Duodenal mucosa (tissue), 2 donors: Measurements from ENCODE around the gene KIF1B.

Experiments
- H3K27ac ChIP-seq: one replicate; pipeline ENCODE4 v1.7.0; 2013; ENCODE audit warnings: low read depth, low read length
- H3K27me3 ChIP-seq, 2 donors: one replicate each; pipeline ENCODE4 v1.7.0; 2013; ENCODE audit warnings: low read length in 2 of 2, control low read depth in 1 of 2; ENCODE audit not compliant: insufficient read depth in 2 of 2, control insufficient read depth in 1 of 2
- H3K36me3 ChIP-seq, 2 donors: one replicate each; pipeline ENCODE4 v1.7.0; 2013; ENCODE audit warnings: low read length in 2 of 2, control low read depth in 1 of 2; ENCODE audit not compliant: insufficient read depth in 2 of 2, control insufficient read depth in 1 of 2
- H3K4me1 ChIP-seq, 2 donors: one replicate each; pipeline ENCODE4 v1.7.0; 2013; ENCODE audit warnings: low read length in 2 of 2, control low read depth in 1 of 2; ENCODE audit not compliant: insufficient read depth in 2 of 2, control insufficient read depth in 1 of 2
- H3K4me3 ChIP-seq, 2 donors: one replicate each; pipeline ENCODE4 v1.7.0; 2013; ENCODE audit warnings: low read length in 2 of 2, low read depth in 1 of 2
- H3K9ac ChIP-seq, 2 donors: one replicate each; pipeline ENCODE4 v1.7.0; 2013; ENCODE audit warnings: low read length in 2 of 2, low read depth in 1 of 2
- H3K9me3 ChIP-seq, 2 donors: one replicate each; pipeline ENCODE4 v1.7.0; 2013; ENCODE audit warnings: low read length in 2 of 2, control low read depth in 1 of 2; ENCODE audit not compliant: control insufficient read depth in 1 of 2

KIF1B gene

GRCh38 chr1:10378081-10378841, 167.9 kb downstream of the KIF1B start:
- H3K27ac ChIP-seq = peak overlapping the region; percentile 33
- H3K4me3 ChIP-seq = no peak overlapping the region
- H3K27me3 ChIP-seq = no peaks in the 10 kb centered on the region
- no peaks in the 10 kb centered on the region for H3K9me3 ChIP-seq
- H3K9ac ChIP-seq = no peak overlapping the region
- H3K36me3 ChIP-seq = peaks cover 29 to 54% of the 10 kb centered on the region in 2 donors
- peaks cover 5 to 11% of the 10 kb centered on the region in 2 donors for H3K4me1 ChIP-seq

GRCh38 chr1:10379101-10379620, 168.8 kb downstream of the KIF1B start:
- H3K36me3 ChIP-seq = peaks cover 29 to 46% of the 10 kb centered on the region in 2 donors
- H3K4me3 ChIP-seq = no peak overlapping the region
- no peak overlapping the region for H3K9ac ChIP-seq
- peaks cover 5 to 11% of the 10 kb centered on the region in 2 donors for H3K4me1 ChIP-seq
- H3K9me3 ChIP-seq = no peaks in the 10 kb centered on the region
- no peaks in the 10 kb centered on the region for H3K27me3 ChIP-seq
- H3K27ac ChIP-seq = no peak overlapping the region

GRCh38 chr1:10379676-10380075, 169.3 kb downstream of the KIF1B start:
- Histone ChIP-seq H3K4me3 (no peak overlapping the region), H3K4me1 (peaks cover 5 to 11% of the 10 kb centered on the region in 2 donors), H3K27ac (no peak overlapping the region), H3K27me3 (no peaks in the 10 kb centered on the region), H3K36me3 (peaks cover 25 to 40% of the 10 kb centered on the region in 2 donors), H3K9ac (no peak overlapping the region), H3K9me3 (no peaks in the 10 kb centered on the region)

- H3K4me3 ChIP-seq = no peak overlapping the region
- no peak overlapping the region for H3K27ac ChIP-seq
- no peaks in the 10 kb centered on the region for H3K9me3 ChIP-seq
- H3K4me1 ChIP-seq = peaks cover 5 to 11% of the 10 kb centered on the region in 2 donors
- no peak overlapping the region for H3K9ac ChIP-seq
- H3K27me3 ChIP-seq = no peaks in the 10 kb centered on the region
- peaks cover 19 to 32% of the 10 kb centered on the region in 2 donors for H3K36me3 ChIP-seq
These were observed 170.4 kb downstream of the KIF1B start for GRCh38 chr1:10380594-10381275.

GRCh38 chr1:10383630-10384029, 173.3 kb downstream of the KIF1B start:
- Histone ChIP-seq H3K27ac (no peak overlapping the region), H3K9me3 (no peaks in the 10 kb centered on the region), H3K27me3 (no peaks in the 10 kb centered on the region), H3K36me3 (peaks cover 11 to 15% of the 10 kb centered on the region in 2 donors), H3K4me3 (no peak overlapping the region), H3K4me1 (peaks cover 18 to 22% of the 10 kb centered on the region in 2 donors), H3K9ac (no peak overlapping the region)

- no peak overlapping the region for H3K27ac ChIP-seq
- no peak overlapping the region for H3K9ac ChIP-seq
These were observed 173.8 kb downstream of the KIF1B start for GRCh38 chr1:10384219-10384618.

GRCh38 chr1:10386761-10387676, 176.6 kb downstream of the KIF1B start:
- no peaks in the 10 kb centered on the region for H3K27me3 ChIP-seq
- no peak overlapping the region for H3K27ac ChIP-seq
- H3K9ac ChIP-seq = no peak overlapping the region
- H3K4me3 ChIP-seq = no peak overlapping the region
- H3K4me1 ChIP-seq = peaks cover 20 to 28% of the 10 kb centered on the region in 2 donors
- H3K36me3 ChIP-seq = no peaks in the 10 kb centered on the region
- no peaks in the 10 kb centered on the region for H3K9me3 ChIP-seq

More at GRCh38 chr1:10384219-10384618, 173.8 kb downstream of the KIF1B start:
- Histone ChIP-seq H3K27me3 (no peaks in the 10 kb centered on the region), H3K36me3 (peaks cover 6 to 10% of the 10 kb centered on the region in 2 donors), H3K4me1 (peaks cover 24% of the 10 kb centered on the region in 2 donors), H3K9me3 (no peaks in the 10 kb centered on the region), H3K4me3 (no peak overlapping the region)

- H3K36me3 ChIP-seq = no peaks in the 10 kb centered on the region
- no peaks in the 10 kb centered on the region for H3K27me3 ChIP-seq
- H3K9me3 ChIP-seq = no peaks in the 10 kb centered on the region
- peak overlapping the region; percentile 4 for H3K27ac ChIP-seq
- H3K4me1 ChIP-seq = peaks cover 20 to 28% of the 10 kb centered on the region in 2 donors
- peak overlapping the region; percentile 17 to 31 for H3K4me3 ChIP-seq
- H3K9ac ChIP-seq = peak overlapping the region in 1 of 2 donors; percentile 13
These were observed 177.5 kb downstream of the KIF1B start for GRCh38 chr1:10387677-10388386.

GRCh38 chr1:10388387-10388715, 178.0 kb downstream of the KIF1B start:
- Histone ChIP-seq H3K27ac (peak overlapping the region; percentile 4), H3K27me3 (no peaks in the 10 kb centered on the region), H3K9ac (no peak overlapping the region), H3K36me3 (no peaks in the 10 kb centered on the region), H3K9me3 (no peaks in the 10 kb centered on the region), H3K4me1 (peaks cover 20 to 28% of the 10 kb centered on the region in 2 donors), H3K4me3 (peak overlapping the region; percentile 13 to 31)
